GM19372 (cell line): ENCODE data around the gene TEKT5.

Source experiments
- ATAC-seq: cut with Tn5 transposase; IDR thresholded peaks from one replicate; pipeline ENCODE4 v1.9.1; 2021; ENCODE audit warnings: mild to moderate bottlenecking, low read depth, moderate library complexity; ENCODE audit not compliant: unreplicated experiment

The TEKT5 gene

GRCh38 chr16:10613785-10614485 is 80.8 kb downstream of the TEKT5 start:
- ATAC-seq = no peak

- ATAC-seq = no peak
Measured at GRCh38 chr16:10612649-10613179, 82.0 kb downstream of the TEKT5 start.

- no peak for ATAC-seq
Measured at GRCh38 chr16:10611825-10612342, 82.8 kb downstream of the TEKT5 start.

- ATAC-seq = no peak
Measured at GRCh38 chr16:10610499-10611184, 84.1 kb downstream of the TEKT5 start.

GRCh38 chr16:10609402-10609774 is 85.3 kb downstream of the TEKT5 start:
- ATAC-seq = no peak

GRCh38 chr16:10608687-10609401 is 85.9 kb downstream of the TEKT5 start:
- no peak for ATAC-seq

- ATAC-seq = no peak
Measured at GRCh38 chr16:10607157-10607556, 87.6 kb downstream of the TEKT5 start.

GRCh38 chr16:10606607-10607006 is 88.1 kb downstream of the TEKT5 start:
- no peak for ATAC-seq

GRCh38 chr16:10605636-10606035 is 89.1 kb downstream of the TEKT5 start:
- ATAC-seq = no peak

GRCh38 chr16:10601444-10602408 is 93.0 kb downstream of the TEKT5 start:
- ATAC-seq = no peak

GRCh38 chr16:10600782-10601443 is 93.8 kb downstream of the TEKT5 start:
- ATAC-seq = no peak

- ATAC-seq = no peak
Measured at GRCh38 chr16:10599626-10600025, 95.1 kb downstream of the TEKT5 start.

- ATAC-seq = no peak
Measured at GRCh38 chr16:10598157-10598556, 96.6 kb downstream of the TEKT5 start.

GRCh38 chr16:10597187-10597601 is 97.5 kb downstream of the TEKT5 start:
- ATAC-seq = no peak

- no peak for ATAC-seq
Measured at GRCh38 chr16:10594312-10594950, 100.3 kb downstream of the TEKT5 start.

GRCh38 chr16:10592611-10593010 is 102.1 kb downstream of the TEKT5 start:
- no peak for ATAC-seq

- no peak for ATAC-seq
Measured at GRCh38 chr16:10590342-10590741, 104.4 kb downstream of the TEKT5 start.

- no peak for ATAC-seq
Measured at GRCh38 chr16:10589109-10589508, 105.6 kb downstream of the TEKT5 start.

GRCh38 chr16:10587622-10588021 is 107.1 kb downstream of the TEKT5 start:
- no peak for ATAC-seq
